Embryonic facial prominence (tissue), 1 donor: ENCODE results near the gene GANC.

ENCODE experiments used
- DNase-seq: peaks from one replicate; pipeline ENCODE4 v3.0.0-alpha.2; 2016; ENCODE audit errors: extremely low spot score

Gene GANC

DNA sequence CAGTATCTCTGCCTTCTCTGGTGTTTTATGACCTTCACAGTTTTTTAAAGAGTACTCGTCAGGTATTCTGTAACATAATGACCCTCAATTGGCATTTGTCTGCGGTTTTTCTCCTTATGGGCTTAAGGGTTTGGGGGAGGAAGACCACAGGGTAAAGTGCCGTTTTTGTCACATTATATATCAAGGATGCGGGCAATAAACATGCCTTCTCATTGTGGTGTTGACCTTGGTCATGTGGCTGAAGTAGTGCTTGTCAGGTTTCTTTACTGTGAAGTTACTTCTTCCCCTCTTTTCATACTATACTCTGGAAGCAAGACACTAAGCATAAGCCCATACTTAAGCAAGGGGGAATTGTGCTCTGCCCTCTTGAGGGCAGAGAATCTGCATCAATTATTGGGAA is 102.9 kb downstream of the GANC start:
- no peak for DNase-seq

- DNase-seq = no peak
Measured at GRCh38 chr15:42378011-42378410, 105.0 kb downstream of the GANC start.

DNA sequence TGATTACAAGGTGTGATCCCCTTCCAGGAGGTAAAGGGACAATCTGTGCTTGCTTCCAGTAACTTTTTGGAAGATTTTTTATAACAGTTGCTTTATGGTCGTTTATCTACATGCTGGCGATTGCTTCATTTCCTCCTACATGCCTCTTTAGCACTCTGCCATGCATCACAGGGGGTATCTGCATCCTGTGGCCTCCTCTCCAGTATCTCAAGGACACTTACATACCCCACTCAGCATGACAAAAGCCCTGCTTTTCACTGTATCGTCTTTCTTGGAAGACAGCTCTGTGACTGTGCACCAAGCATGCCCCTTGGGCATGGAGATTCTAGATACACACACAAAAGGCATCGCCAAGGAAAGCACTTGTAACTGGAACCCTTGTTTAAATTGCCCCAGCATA is 111.6 kb downstream of the GANC start:
- DNase-seq = no peak

GRCh38 chr15:42385206-42385979 is 112.4 kb downstream of the GANC start:
- DNase-seq = no peak

GRCh38 chr15:42385980-42386700 is 113.1 kb downstream of the GANC start:
- no peak for DNase-seq

DNA sequence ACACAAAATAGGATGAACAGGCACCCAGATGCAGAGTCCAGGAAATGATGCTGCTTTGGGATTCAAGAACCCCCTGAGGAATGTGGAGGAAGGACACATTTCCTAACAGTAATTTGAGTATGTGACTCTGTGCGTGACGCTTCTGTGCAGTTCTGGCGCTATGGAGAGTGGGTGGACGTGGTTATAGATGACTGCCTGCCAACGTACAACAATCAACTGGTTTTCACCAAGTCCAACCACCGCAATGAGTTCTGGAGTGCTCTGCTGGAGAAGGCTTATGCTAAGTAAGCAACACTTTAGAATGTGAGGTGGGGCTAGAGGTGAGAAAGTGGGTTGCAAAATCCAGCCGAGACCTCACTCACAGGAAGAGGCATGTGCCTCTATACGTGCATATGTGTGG is 114.6 kb downstream of the GANC start:
- no peak for DNase-seq

DNA sequence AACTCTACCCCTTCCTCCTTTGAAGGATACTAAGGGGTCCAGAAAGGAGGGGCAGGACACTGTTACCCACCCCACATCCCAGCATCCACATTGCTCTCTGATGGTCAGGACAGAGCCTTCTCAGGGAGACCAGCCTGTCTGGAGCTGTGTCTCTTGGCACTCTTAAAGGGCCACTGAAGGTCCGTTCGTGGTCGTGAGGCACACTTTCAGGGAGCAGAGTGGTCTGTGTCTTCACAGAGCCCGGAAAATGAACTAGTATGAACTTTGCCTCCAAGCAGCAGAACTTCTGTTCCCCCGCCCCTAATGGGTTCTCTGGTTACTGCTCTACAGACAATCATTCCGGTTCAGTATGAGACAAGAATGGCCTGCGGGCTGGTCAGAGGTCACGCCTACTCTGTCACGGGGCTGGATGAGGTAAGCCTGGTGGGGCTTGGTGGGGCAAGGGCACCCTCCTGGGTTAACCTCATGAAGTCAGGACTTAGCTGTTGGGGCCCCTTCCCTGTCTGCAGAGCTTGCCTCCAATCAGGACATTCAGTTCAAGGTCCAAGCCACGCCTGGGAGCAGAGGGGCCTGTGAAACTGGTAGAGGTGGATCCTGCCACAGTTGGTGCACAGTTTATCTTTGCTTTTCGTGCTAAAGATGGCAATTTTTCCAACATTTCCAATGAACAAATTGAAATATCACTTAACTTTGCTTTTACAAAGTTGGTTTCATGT is 119.5 kb downstream of the GANC start:
- no peak for DNase-seq

GRCh38 chr15:42394106-42394505 is 121.1 kb downstream of the GANC start:
- DNase-seq = no peak

GRCh38 chr15:42395838-42396237 is 122.8 kb downstream of the GANC start:
- no peak for DNase-seq

- no peak for DNase-seq
Measured at GRCh38 chr15:42401544-42402454, 128.8 kb downstream of the GANC start.

GRCh38 chr15:42402455-42403205 is 129.6 kb downstream of the GANC start:
- DNase-seq = no peak

- DNase-seq = no peak
Measured at GRCh38 chr15:42403389-42403788, 130.4 kb downstream of the GANC start.

- no peak for DNase-seq
Measured at GRCh38 chr15:42404461-42405235, 131.6 kb downstream of the GANC start.

GRCh38 chr15:42405863-42406482 is 133.0 kb downstream of the GANC start:
- no peak for DNase-seq
